HG02678 (cell line): ENCODE results near the gene POU2F2.
"Not testable (repeated sequence)": the region's sequence is repeated elsewhere in the genome, so short reads cannot be mapped to it uniquely, and the experiment has no call there.

Experiments
- ATAC-seq: cut with Tn5 transposase; IDR thresholded peaks from one replicate; pipeline ENCODE4 v1.9.1; 2021; ENCODE audit warnings: mild to moderate bottlenecking, moderate library complexity; ENCODE audit not compliant: unreplicated experiment

The POU2F2 gene

GRCh38 chr19:42105368-42105767, 26.9 kb downstream of the POU2F2 start:
- ATAC-seq = no peak

- no peak for ATAC-seq
Measured at GRCh38 chr19:42102877-42103276, 29.4 kb downstream of the POU2F2 start.

GRCh38 chr19:42100241-42100640, 32.0 kb downstream of the POU2F2 start:
- ATAC-seq = not testable (repeated sequence)

GRCh38 chr19:42099336-42099925, 32.8 kb downstream of the POU2F2 start:
- no peak for ATAC-seq

- no peak for ATAC-seq
Measured at GRCh38 chr19:42098781-42099180, 33.5 kb downstream of the POU2F2 start.

- ATAC-seq = no peak
Measured at GRCh38 chr19:42097461-42097860, 34.8 kb downstream of the POU2F2 start.

GRCh38 chr19:42096255-42096837, 35.9 kb downstream of the POU2F2 start:
- no peak for ATAC-seq

- no peak for ATAC-seq
Measured at GRCh38 chr19:42095814-42096230, 36.4 kb downstream of the POU2F2 start.

GRCh38 chr19:42095142-42095813, 37.0 kb downstream of the POU2F2 start:
- ATAC-seq = no peak

- ATAC-seq = no peak
Measured at GRCh38 chr19:42093926-42094325, 38.3 kb downstream of the POU2F2 start.

GRCh38 chr19:42093505-42093904, 38.7 kb downstream of the POU2F2 start:
- no peak for ATAC-seq

- no peak for ATAC-seq
Measured at GRCh38 chr19:42092350-42092749, 39.9 kb downstream of the POU2F2 start.

GRCh38 chr19:42091742-42092141, 40.5 kb downstream of the POU2F2 start:
- no peak for ATAC-seq

GRCh38 chr19:42091300-42091699, 40.9 kb downstream of the POU2F2 start:
- no peak for ATAC-seq

- ATAC-seq = no peak
Measured at GRCh38 chr19:42090672-42091071, 41.6 kb downstream of the POU2F2 start.

GRCh38 chr19:42089772-42090171, 42.5 kb downstream of the POU2F2 start:
- ATAC-seq = no peak

- no peak for ATAC-seq
Measured at GRCh38 chr19:42089191-42089750, 43.0 kb downstream of the POU2F2 start.

GRCh38 chr19:42088471-42089190, 43.6 kb downstream of the POU2F2 start:
- no peak for ATAC-seq

GRCh38 chr19:42086770-42087550, 45.3 kb downstream of the POU2F2 start:
- no peak for ATAC-seq

GRCh38 chr19:42086188-42086736, 46.0 kb downstream of the POU2F2 start:
- no peak for ATAC-seq
